Right lung (tissue), 5 donors: ENCODE measurements around the gene TNRC18. TPM values are rescaled to one million over a fixed set of nuclear protein-coding genes. Genes with fewer than 3 reads are reported as not detected.

Source experiments
- DNase-seq, 2 donors: peaks; one replicate each; pipeline ENCODE4 v3.0.0-alpha.2; 2013
- polyA plus RNA-seq, 5 donors: library from polyadenylated mRNA; unstranded; fragments of 120-200 nt; gene quantifications; one replicate each; pipeline versions ENCODE4 v1.2.1 to v1.2.3, GENCODE V29; 2013; ENCODE audit warnings: inconsistent platforms in 1 of 5, low replicate concordance in 1 of 5; ENCODE audit not compliant: insufficient read length in 5 of 5, insufficient read depth in 1 of 5

Gene TNRC18
- polyA plus RNA-seq, 5 donors: 87.7 to 152 (median 104) TPM

DNA sequence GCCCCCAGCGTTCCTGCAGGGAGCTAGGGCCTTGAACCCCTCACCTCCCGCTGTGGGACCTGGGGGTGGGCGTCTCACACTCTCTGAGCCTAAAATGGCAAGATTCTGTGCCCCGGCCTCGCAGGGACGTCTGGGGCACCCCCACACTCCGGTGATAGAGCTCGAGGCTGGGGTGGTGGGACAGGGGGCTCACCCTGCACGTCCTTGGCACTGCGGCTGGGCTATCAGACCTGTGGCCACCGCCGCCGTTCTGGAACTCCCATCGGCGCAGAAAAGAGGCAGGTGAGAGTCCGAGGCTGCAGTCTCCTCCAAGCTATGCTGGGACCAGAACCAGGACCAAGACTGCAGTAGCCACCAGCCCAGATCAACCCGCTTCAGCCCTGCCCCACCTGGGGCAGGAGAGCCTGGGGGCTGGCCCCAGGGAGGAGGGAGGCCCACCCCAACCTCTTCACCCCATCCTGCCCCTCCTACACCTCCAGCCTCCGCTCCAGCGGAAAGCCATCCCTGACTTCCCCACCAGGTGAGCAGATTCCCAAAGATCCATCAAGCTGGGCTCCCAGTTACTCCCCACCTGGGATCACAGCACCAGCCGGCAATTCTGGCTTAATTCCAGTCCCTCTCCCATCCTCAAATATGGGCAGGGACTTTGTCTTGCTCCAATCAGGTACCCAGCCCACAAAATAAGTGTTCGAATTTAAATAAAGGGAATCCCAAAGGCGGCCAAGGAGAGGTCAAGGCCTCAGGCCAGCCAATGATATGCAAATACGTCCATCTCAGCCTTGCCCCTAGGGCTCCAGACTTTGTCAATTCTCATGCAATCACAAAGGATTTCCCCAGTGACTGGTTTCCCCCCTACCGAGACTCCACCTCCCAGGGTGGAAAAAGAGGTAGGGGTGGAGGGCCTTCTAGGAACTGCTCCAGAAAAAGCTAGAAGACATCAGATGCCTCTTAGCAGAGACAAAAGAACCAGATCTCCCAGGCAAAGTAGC lies 16.4 kb downstream of the TNRC18 start:
- DNase-seq: no peak

GRCh38 chr7:5404421-5404826 lies 19.2 kb downstream of the TNRC18 start:
- DNase-seq: no peak

- DNase-seq: no peak
These were observed 20.2 kb downstream of the TNRC18 start for GRCh38 chr7:5403442-5403841.

DNA sequence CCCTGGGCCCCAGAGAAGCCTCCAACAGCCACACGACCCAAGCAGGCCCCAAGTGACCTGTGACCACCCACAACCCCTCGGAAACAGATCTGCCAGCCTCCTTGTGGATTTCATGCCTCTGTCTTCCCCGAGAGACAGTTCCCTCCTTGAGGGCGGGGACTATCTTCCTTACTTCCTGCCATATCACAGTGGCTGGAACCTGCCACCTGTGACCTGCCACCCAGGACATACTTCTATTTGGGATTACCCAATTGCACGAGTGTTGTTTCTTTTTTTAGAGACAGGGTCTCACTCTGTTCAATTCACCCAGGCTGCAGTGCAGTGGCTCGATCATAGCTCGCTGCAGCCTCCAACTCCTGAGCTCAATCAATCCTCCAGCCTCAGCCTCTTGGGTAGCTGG lies 25.9 kb downstream of the TNRC18 start:
- DNase-seq: no peak

DNA sequence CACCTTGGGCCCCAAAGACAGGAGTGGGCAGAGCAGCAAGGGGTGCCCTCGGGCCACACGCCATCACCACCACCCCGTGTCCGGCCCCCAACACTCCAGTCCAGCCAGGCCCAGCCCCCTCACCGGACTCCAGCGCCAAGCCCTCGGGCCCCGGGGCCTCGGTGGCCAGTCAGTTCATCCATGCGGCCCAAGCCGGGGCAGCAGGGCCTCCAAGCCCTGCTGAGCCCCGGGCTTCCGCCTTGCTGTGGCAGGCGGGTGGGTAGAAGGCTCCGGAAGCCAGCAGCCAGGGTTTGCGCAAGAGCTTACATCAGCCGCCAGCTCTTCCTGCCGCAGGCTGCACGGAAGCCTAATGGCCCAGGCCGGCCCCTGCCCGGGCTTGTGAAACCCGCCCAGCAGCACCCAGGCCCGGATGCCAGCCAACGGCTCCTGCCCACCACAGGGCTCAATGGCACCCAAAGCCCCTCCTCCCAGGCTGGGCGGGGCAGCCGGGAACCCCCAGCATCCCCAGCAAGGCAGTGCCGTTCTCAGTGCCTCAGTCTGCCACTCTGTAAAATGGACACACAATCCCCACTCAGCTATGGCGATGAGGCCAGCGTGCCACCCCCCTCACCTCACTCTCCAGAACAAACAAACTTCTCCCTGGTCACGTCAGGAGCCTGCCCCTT lies 26.5 kb downstream of the TNRC18 start:
- DNase-seq: peak; percentile 67 to 80

GRCh38 chr7:5396542-5396941 lies 27.1 kb downstream of the TNRC18 start:
- DNase-seq: no peak

DNA sequence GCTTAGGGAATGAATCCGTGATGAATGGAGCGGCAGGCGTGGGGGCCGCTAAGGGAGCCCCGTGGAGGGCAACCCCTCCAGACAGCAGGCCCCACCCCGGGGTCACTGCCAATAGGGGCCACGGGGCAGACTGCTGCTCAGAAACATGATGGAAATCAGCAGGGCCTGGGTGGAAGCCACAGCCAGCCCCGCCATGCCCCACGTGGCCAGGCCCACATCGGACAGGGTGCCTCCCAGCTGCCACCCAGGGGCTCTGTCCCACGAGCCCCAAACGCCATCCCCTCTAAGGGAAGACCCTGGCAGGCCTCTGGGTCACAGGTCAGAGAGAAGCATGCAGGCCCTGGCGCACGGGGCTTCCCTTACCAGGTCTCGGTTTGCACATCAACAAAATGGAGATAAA lies 28.4 kb downstream of the TNRC18 start:
- no peak for DNase-seq

DNA sequence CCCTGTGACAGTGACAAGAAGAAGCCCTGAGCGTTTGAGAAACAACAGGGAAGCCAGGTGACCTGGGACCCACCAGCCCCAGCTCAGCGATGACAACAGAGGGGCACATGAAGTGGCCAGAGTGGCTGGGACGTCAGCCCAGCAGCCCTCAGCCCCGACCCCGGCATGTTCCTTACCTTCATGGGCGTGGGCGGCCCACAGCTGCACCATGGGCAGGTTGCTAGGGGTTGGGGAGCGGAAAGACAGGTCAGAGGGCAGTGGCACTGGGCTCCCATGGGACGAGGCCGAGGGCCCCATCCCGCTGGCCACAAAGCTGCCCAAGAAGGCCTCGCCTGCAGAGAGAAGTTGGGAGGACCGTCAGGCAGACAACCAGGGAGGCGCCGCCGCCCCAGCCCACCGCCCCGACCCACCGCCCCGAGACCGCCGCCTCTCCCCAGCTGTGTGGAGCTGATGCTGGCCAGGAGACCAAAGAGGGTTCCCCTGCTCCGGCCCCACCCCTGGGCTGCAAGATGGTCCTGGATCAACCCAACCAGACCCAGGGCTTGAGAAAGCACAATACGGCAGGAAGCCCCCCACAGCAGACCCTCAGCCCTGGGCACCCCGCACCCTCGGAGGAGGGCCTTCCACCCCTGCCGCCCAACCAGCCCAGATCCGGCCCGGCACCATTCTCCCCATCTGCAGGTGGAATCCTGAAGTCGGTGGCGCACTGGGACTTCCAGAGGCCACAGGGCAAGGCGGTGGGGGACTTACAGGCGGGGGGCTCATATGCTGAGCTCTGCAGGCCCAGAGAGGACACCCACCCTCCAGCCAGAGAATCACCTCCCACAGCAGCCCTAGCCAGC lies 29.1 kb downstream of the TNRC18 start:
- no peak for DNase-seq

DNA sequence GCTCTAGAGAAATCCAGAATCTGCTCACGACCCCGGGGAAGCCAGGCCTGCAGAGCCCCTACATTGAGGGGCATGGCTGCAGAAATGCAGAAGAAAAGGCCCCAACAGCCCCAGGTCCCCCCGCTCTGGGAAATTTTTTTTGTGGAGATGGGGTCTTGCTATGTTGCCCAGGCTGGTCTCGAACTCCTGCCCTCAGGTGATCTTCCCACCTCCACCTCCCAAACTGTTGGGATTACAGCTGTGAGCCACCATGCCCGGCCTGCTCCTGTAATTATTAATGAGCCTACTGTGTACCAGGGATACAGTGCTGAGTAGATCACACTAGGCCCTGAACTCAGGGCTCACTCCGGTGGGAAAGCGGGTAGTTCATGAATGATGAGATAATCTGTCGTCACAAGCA lies 29.9 kb downstream of the TNRC18 start:
- DNase-seq: no peak

DNA sequence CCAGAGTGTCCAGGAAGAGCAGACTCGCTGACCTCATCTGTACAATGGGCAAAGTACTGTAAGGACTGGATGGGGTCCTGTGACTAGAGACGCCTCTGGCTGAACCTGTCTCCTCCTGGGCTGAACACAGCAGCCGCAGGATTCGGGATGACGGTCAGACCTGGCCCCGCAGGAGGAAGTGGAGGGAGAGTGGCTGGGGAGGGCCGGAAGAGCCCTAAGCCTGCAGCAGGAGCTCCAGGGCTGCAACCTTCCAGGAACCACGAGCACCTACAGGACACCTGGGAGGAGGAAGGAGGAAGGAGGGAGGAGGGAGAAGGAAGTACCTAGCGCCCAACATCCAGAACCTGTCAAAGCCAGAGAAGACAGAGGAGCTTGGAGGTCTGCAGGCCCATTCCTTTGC lies 30.3 kb downstream of the TNRC18 start:
- no peak for DNase-seq

DNA sequence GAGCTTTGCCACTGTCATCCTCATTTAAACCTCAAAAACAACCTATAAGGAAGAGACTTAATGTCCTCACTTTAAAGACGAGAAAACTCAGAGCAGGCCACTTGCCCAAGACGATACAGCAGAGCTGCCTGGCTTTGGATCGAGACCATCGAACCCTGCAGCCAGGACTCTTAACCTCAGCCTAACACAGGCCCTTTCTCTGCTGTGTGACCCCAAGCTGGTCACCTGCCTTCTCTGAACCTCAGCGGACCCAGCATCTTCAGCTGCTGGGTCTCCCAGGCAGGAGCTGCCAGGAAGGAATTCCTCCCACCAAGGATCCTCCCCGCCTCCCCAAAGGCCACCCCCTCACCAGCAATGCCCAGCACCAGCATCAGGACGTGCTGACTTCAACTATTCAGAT lies 32.7 kb downstream of the TNRC18 start:
- no peak for DNase-seq

- no peak for DNase-seq
These were observed 34.7 kb downstream of the TNRC18 start for GRCh38 chr7:5388905-5389433.

DNA sequence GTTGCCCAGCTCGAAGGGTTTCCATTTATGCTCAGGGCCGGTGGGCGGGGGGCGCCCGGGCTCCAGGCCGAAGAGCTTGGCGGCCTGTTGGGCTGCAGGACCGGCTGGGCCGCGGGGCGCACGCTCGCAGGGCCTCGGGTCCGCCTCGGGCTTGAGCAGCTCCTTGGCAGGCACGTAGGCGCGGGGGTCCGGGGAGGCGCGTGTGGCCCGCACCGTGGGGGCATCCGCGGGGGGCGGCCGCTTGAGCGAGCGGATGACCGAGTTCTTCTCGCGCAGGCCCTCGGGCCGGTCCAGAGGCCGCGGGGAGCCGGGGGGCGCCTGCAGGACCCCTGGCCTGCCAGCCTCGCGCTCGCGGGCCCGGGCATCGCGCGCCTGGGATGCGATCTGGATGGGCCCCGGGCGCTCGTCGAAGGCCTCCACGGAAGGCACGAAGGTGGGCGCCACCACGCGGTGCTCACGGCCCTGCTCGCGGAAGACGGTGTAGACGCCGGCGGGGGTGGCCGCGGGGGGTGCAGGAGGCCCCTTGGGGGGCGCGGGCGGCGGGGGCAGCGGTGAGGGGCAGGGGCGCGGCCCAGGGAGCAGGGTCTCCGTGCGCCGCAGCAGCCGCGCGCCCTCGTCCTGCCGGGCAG lies 35.2 kb downstream of the TNRC18 start:
- no peak for DNase-seq

- DNase-seq: no peak
These were observed 35.9 kb downstream of the TNRC18 start for GRCh38 chr7:5387711-5388245.

DNA sequence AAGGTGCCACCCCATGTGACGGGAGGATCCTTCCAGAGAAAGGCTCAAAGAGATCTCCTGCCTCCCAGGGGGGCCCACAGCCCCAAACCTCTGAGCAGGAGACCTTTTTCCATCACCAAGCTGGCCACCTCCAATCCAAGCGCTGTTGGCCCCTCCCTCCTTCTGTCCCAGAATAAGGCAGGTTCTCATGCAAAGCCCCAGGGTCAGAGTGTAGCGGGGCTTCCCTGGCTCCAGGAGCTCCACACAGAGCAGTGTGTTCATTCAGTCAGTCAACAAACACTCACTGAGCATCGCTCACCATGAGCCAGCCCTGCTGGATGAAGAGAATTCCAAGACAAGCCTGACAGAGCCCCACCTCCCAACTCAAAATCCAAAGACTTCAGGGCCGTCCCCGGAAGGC lies 39.0 kb downstream of the TNRC18 start:
- no peak for DNase-seq

GRCh38 chr7:5383314-5384098 lies 40.1 kb downstream of the TNRC18 start:
- DNase-seq: no peak

DNA sequence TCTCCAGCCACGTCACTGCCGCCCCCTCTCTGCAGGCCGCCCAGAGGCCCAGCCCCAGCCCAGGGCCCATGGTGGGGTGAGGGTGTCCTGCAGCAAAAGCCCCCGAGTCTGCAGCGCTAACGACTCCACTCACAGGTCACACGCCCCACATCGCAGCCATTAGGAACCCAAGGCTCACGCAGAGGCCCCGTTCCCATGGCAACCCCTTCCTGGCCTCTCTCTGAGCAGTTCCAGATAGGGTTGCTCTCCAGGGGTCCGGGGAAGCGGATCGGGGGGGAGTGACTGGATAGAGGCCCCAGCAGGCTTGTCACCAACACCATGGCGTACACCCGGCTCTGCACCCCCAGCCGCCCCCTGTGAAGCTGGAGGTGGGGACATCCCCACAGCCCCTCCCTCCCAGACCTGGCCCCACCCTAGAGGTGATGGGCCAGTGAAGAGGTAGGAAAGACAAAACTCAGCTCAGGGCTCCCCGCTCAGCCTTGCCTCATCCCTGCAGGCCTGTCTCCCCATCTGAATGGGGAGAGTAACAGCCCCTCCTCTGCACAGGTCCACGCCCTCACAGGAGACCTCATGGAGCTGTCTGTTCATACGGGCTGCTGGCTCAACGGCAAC lies 41.2 kb downstream of the TNRC18 start:
- DNase-seq: peak; percentile 35 to 45

DNA sequence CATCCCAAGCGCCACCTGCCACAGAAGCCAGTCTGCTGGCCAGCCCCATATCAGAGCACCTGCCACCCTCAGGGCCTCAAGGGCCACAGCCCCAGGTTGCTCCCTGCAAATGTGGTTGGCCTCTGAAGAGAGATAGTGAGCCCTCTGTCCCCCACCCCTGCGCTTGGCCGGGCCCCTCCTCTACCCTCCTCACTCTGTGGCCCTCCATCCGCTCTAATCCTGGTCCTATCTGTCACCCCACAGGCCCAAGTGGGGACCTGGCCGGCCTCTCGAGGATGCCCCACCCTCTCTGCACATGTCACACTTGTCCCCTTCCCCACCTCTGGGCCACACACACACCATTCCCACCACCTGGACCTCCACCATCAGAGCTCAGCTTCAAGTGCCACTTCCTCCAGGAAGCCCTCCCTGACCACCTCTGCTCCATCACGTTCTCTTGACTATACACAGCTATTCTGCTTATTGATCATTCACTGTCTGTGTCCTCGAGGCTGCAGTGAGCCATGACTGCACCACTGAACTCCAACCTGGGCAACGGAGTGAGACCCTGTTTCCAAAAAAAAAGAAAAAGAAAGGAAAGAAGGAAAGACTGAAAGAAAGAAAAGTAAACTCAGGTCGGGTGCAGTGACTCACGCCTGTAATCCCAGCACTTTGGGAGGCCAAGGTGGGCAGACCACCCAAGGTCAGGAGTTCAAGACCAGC lies 42.4 kb downstream of the TNRC18 start:
- no peak for DNase-seq
